GM12891 (cell line): ENCODE data around the gene FYB1.

Experiments used
- POLR2A ChIP-seq: IDR thresholded peaks from 2 replicates; pipeline ENCODE4 v1.6.1; 2011; ENCODE audit warnings: low read depth, low read length, control low read depth
- POLR2AphosphoS5 ChIP-seq: IDR thresholded peaks from 2 replicates; pipeline ENCODE4 v1.6.1; 2011; ENCODE audit warnings: low read depth, low read length, control low read depth
- SPI1 ChIP-seq: IDR thresholded peaks from 2 replicates; pipeline ENCODE4 v1.6.1; 2011; ENCODE audit warnings: low read depth, low read length, control low read depth

- TF ChIP-seq POLR2AphosphoS5, result no peak
- no peak for TF ChIP-seq POLR2A
- no peak for TF ChIP-seq SPI1
These were observed 126.0 kb downstream of the FYB1 start for GRCh38 chr5:39093352-39093751.
